NB4 (cell line): ENCODE measurements around the gene SPPL2B.

ENCODE experiments used
- CTCF ChIP-seq: IDR thresholded peaks from one replicate; pipeline ENCODE4 v1.5.1; 2012; ENCODE audit warnings: low read depth, low read length
- MAX ChIP-seq: IDR thresholded peaks from 2 replicates; pipeline ENCODE4 v1.6.1; 2011; ENCODE audit warnings: low read depth, low read length
- POLR2A ChIP-seq: IDR thresholded peaks from 2 replicates; pipeline ENCODE4 v1.6.1; 2011; ENCODE audit warnings: mild to moderate bottlenecking; ENCODE audit not compliant: insufficient read length; ENCODE audit errors: extremely low read depth

GRCh38 chr19:2333027-2333806 is 4.7 kb downstream of the SPPL2B start:
- no peak for TF ChIP-seq MAX
- TF ChIP-seq CTCF = no peak
- no peak for TF ChIP-seq POLR2A
